Activated CD4-positive, alpha-beta T cell treated with anti-CD3 and anti-CD28 coated beads, Interleukin-2, Interleukin-6, amounts not matched to agents 100 ng/mL and 50 ng/mL, durations not matched to agents 16 hours and 8 hours (primary cell): ENCODE data around the gene LURAP1L.

Experiments
- DNase-seq: peaks from one replicate; pipeline ENCODE4 v3.0.0-alpha.2; 2020

The LURAP1L gene

GRCh38 chr9:12813960-12814876 is 39.4 kb downstream of the LURAP1L start:
- DNase-seq = peak; percentile 3

DNA sequence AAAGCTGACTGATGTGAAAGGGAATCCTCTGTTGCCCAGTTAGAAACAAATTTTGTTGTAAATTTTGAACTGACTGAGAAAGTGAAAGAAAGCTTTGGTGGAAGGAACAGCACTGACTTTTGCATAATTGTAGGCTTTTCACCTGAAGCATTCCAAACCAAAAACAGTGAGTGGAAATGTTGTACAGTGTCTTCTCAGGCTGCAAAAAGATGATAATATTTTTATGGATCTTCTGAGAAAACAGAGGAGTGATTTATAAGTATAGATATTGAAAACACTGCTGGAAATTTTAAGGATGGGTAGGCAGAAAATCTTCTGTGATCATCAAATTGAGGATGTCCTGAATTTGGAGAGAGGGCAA is 40.0 kb downstream of the LURAP1L start:
- no peak for DNase-seq

DNA sequence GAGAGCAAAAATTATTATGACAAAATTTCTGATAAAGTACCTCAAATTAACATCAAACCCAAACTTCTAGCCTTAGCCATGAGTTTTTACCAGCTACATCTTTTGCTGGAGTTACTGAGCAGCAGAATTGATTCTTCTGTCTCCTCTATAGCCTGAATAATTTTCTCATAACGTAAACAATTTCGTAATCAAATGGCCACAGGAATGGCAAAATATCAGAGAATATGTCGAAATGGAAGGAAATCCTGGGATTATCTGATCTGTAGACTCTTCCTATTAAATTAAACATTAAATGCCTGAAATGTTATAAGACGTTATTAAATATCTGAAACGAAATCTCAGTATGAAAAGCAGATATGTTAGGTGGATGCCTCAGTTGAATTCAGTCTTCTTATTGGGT is 41.1 kb downstream of the LURAP1L start:
- DNase-seq = no peak

- DNase-seq = no peak
Observed at GRCh38 chr9:12816656-12817101, 41.9 kb downstream of the LURAP1L start.

DNA sequence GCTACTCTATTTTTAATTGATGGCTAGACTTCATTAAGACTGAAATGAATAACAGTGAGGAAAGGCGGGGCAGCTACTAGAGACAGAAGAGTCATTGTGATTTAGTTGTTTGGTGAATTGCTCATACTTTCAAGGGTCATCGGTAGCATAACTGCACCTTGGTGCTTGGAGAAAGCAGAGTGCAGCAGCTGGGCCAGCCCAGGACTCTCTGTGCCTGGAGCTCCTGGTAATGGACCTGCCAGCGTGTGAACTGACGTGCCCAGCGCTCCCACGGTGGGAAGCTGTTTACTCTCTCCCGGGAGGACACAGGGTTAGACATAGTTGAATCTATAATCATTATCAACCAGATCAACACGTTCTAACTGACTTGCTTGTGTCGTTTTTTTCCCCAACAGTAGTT is 42.9 kb downstream of the LURAP1L start:
- no peak for DNase-seq

- DNase-seq = no peak
Observed at GRCh38 chr9:12818431-12819000, 43.7 kb downstream of the LURAP1L start.

- peak; percentile 1 for DNase-seq
Observed at GRCh38 chr9:12819436-12820185, 44.8 kb downstream of the LURAP1L start.

DNA sequence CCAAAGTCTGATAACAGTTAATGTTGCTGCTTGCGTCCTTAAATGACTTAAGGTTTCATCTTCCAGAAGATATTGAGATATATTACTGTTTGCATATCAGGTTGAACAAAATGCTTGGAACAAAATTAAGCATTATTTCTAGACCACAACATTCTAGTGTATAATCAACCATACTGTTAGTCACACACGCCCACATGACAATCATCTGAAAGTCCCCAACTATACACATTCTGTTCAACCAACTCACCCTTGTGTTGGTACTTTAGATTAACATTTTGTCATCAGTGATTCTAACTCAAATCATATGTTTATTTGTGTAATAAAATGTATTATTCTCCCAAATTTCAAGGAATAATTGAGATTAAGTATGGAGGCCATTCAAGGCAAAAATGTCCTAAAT is 47.3 kb downstream of the LURAP1L start:
- no peak for DNase-seq

- DNase-seq = no peak
Observed at GRCh38 chr9:12826924-12827565, 52.2 kb downstream of the LURAP1L start.

GRCh38 chr9:12833701-12834100 is 58.9 kb downstream of the LURAP1L start:
- DNase-seq = no peak

DNA sequence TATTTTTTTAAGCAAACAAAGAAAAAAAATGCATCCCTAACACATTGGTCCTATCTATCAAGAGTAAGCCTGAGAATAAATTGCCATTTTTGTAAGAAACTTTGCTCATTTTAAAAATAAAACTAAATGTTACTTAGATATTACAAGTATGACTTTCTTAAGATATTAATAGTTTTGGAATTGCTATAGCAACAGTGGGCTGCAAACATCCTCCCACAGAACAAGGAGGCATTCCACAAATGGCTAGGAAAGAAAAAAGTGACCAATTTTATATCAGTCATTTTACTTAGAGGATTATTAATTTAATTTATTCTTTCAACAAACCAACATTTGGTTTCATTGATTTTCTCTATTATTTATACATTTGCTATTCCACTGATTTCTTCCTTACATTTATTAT is 63.7 kb downstream of the LURAP1L start:
- no peak for DNase-seq

DNA sequence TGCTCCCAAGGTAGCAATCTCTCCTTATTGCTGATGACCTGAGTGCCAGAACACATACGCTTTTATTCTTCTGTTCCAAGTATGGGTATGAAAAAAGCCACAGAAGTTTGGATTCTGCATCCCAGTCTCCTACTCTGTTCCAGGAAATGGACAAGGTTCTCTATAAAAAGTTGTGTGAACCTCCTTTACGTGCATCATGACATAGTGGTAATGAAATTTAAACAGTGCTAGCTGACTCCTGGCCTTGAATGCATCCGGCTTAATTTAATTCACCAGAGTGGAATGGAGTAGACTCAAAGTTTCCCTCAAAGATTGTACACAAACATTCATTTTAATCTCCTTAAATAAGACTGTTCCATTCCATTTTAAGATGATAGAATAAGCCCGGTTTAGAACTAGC is 68.9 kb downstream of the LURAP1L start:
- DNase-seq = no peak

DNA sequence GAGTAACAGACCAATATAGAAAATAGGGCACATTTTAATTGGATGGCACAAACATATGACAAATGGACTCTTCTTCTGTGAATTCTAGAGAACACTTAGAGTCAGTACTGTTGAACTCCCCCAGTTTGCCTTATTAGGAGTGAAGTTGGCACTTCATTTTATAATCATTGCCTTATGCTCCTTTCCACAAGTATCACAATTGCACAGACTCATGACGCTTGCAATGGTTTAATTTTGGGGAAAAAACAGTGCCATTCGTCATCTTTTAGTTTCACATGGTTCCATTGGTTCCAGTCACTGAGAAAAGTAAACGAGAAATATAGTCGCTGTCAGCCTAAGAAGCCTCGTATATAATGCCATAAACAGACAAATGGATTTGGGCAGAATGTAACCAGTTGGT is 71.2 kb downstream of the LURAP1L start:
- DNase-seq = no peak

DNA sequence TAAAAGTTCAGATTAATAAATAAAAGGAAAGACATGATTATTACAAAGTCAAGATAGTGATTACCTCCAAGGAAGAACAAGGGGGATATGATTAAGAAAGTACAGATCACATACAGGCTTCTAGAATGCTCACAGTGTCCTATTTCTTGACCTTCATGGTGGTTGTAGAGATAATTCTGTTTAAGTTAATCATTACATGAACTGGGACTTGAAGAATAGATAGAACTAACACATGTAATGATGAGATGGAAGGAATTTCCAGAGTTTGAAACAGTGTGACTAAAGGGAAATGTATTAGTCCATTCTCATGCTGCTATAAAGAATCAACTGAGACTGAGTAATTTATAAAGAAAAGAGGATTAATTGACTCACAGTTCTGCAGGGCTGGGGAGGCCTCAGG is 72.7 kb downstream of the LURAP1L start:
- no peak for DNase-seq

DNA sequence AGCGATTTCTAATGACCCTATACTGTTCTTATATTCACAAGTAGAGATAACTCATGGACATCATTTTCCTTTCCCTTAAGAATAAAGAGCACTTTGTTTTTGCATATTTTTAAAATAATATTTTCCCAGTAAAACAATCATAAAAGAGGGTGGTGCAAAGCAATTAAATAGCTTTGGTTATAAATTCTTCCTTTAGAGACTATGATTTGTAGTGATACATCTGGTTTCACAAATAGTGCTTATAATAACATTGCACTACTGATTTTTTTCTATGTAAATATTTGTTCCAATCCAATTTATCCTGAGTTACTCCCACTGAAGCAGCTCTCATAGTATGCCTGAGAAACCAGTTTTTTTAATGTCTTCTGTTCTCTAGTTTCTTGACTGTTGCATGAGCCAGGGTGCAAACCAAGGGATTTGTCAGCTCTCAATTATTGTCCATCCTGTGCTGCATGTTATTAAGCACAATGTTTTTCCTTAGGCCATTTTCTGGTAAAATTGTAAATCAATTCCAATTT is 74.7 kb downstream of the LURAP1L start:
- DNase-seq = no peak

GRCh38 chr9:12851341-12852090 is 76.7 kb downstream of the LURAP1L start:
- no peak for DNase-seq

GRCh38 chr9:12853051-12853450 is 78.2 kb downstream of the LURAP1L start:
- no peak for DNase-seq

GRCh38 chr9:12854221-12854620 is 79.4 kb downstream of the LURAP1L start:
- DNase-seq = no peak

GRCh38 chr9:12855066-12855465 is 80.2 kb downstream of the LURAP1L start:
- DNase-seq = no peak

- DNase-seq = no peak
Observed at GRCh38 chr9:12856603-12857002, 81.8 kb downstream of the LURAP1L start.

DNA sequence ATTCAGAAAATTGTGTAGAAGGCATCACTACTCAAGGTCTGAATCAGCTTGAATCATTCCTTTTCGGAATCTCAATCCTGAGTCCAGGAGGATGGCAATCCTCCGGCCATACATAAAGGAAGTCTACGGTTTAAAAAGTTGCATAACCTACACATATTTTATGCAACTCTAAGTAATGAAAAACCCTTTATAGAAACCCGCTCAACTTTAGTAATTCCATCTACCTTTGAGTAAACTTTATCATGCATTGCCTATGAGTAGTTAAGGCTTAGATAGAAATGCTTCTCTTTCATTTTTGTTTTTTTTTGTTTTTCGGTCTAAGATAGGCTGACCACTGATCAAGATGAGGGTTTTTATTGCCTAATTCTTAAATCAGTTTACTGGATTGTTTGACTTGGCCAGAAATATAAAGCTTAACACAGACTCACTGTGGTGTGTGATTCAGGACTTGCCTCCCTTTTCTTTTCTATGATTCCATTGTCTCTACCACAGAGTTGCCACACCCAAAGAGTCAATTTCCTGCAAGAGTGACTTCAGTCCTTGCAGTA is 85.0 kb downstream of the LURAP1L start:
- no peak for DNase-seq

DNA sequence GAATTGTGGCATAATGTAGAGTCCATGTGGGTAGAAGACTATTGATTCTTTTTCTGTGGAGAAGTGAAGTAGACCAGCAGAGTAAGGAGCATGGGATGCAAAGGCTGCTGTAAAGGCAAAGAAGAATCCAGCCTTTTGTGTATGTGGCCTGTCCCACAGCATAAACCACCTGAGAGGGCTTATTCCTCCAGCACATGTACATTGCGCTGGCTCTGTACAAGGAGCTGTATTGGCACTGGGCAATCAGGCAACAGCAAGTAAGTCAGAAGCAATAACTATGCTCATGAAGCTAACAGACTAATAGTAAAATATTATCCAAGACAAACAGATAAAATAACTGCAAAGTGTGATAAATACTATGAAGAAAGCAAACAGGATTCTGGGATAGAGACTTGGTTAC is 86.2 kb downstream of the LURAP1L start:
- no peak for DNase-seq
